Testis (tissue), 3 donors: Measurements from ENCODE around the gene CAMK2D. TPM values are rescaled to one million over a fixed set of nuclear protein-coding genes. Genes with fewer than 3 reads are reported as not detected.

Experiments
- DNase-seq: peaks from one replicate; pipeline ENCODE4 v3.0.0-alpha.2; 2019
- H3K27ac ChIP-seq, 2 donors: fragments of 200-600 bp; sonication (generic); one replicate each; pipeline ENCODE4 v1.5.1; 2019
- H3K27me3 ChIP-seq: fragments of 200-600 bp; sonication (generic); one replicate; pipeline ENCODE4 v1.5.1; 2019
- H3K36me3 ChIP-seq: fragments of 200-600 bp; sonication (generic); one replicate; pipeline ENCODE4 v1.5.1; 2017; ENCODE audit warnings: low read depth; ENCODE audit errors: missing control alignments
- H3K4me1 ChIP-seq: fragments of 200-600 bp; sonication (generic); one replicate; pipeline ENCODE4 v1.5.1; 2019
- H3K4me3 ChIP-seq, 2 donors: fragments of 200-600 bp; sonication (generic); one replicate each; pipeline ENCODE4 v1.5.1; 2017 to 2019
- H3K9me3 ChIP-seq: fragments of 200-600 bp; sonication (generic); one replicate; pipeline ENCODE4 v1.5.1; 2017
- CTCF ChIP-seq, 3 experiments: fragments of 450-650 bp in 2 of 3; fragments of 200-600 bp in 1 of 3; sonication (generic) in 1 of 3; IDR thresholded peaks; one replicate each; pipeline ENCODE4 v1.5.1; 2016 to 2019; ENCODE audit warnings: antibody characterized with exemption in 3 of 3, mild to moderate bottlenecking in 2 of 3, moderate library complexity in 1 of 3
- POLR2A ChIP-seq: fragments of 450-650 bp; IDR thresholded peaks from one replicate; pipeline ENCODE4 v1.6.1; 2017; ENCODE audit warnings: antibody characterized with exemption, mild to moderate bottlenecking, moderate library complexity
- WGBS, 2 donors: methylation state at CpG; one replicate each; pipeline ENCODE4 v1.1.5; 2018; 5-methylcytosine and 5-hydroxymethylcytosine counted together
- intact Hi-C: fragments of 100-400 bp; cut with DNase I; formaldehyde crosslinking; loops from one replicate; pipeline ENCODE4 v1.15.1; 2023; ENCODE audit warnings: low total_unique reads
- polyA plus RNA-seq: library from polyadenylated mRNA; stranded (reverse); fragments of 350-450 nt; fragmentation: Illumina TruSeq; extraction: RNeasy Lipid Tissue Mini Kit (QIAGEN cat#74804); gene quantifications from one replicate; pipeline ENCODE4 v1.2.3, GENCODE V29; 2014; ENCODE audit warnings: low read depth, low replicate concordance; ENCODE audit not compliant: insufficient read depth
- total RNA-seq, 2 donors: library from RNA; depleted of rRNA; stranded (reverse); fragments of >200 nt; gene quantifications; one replicate each; pipeline ENCODE4 v1.2.3, GENCODE V29; 2016

CAMK2D gene
- total and polyA plus RNA-seq, 3 donors from 2014 or later, result 31.2 to 88.1 (median 72.4) TPM

- Histone ChIP-seq H3K4me1 (no peaks in the 10 kb centered on the region), H3K36me3 (no peaks in the 10 kb centered on the region), H3K27ac (no peak overlapping the region), H3K9me3 (no peaks in the 10 kb centered on the region), H3K4me3 (no peak overlapping the region), H3K27me3 (no peaks in the 10 kb centered on the region)
- DNase-seq, result no peak
- intact Hi-C loops, result no loop called here
- TF ChIP-seq CTCF (IDR thresholded peaks at IDR 0.05) (no peak), POLR2A (no peak)
- 92 to 97% methylated on average over 5 of the region's 5 CpGs for WGBS, 2 donors
These were observed 201.6 kb downstream of the CAMK2D start for GRCh38 chr4:113559947-113560346.

- 89 to 94% methylated on average over 4 of the region's 4 CpGs for WGBS, 2 donors
- no peaks in the 10 kb centered on the region for H3K4me1 ChIP-seq
- no peaks in the 10 kb centered on the region for H3K27me3 ChIP-seq
- no peak overlapping the region for H3K27ac ChIP-seq
- no peaks in the 10 kb centered on the region for H3K9me3 ChIP-seq
- intact Hi-C loops, result no loop called here
- H3K4me3 ChIP-seq, result no peak overlapping the region
- DNase-seq, result no peak
- no peak for TF ChIP-seq CTCF (IDR thresholded peaks at IDR 0.05)
- no peak for TF ChIP-seq POLR2A
- no peaks in the 10 kb centered on the region for H3K36me3 ChIP-seq
These were observed 205.0 kb downstream of the CAMK2D start for GRCh38 chr4:113556382-113557134.

GRCh38 chr4:113555868-113556267 is 205.7 kb downstream of the CAMK2D start:
- TF ChIP-seq POLR2A, result no peak
- no peak for TF ChIP-seq CTCF (IDR thresholded peaks at IDR 0.05)
- Histone ChIP-seq H3K27ac (no peak overlapping the region), H3K4me1 (no peaks in the 10 kb centered on the region), H3K4me3 (no peak overlapping the region), H3K9me3 (no peaks in the 10 kb centered on the region), H3K36me3 (no peaks in the 10 kb centered on the region), H3K27me3 (no peaks in the 10 kb centered on the region)
- intact Hi-C loops, result no loop called here
- 77 to 82% methylated on average over 5 of the region's 5 CpGs for WGBS, 2 donors
- DNase-seq, result no peak

GRCh38 chr4:113553082-113553481 is 208.5 kb downstream of the CAMK2D start:
- no peaks in the 10 kb centered on the region for H3K36me3 ChIP-seq
- H3K27ac ChIP-seq, result no peak overlapping the region
- intact Hi-C loops, result no loop called here
- H3K4me1 ChIP-seq, result no peaks in the 10 kb centered on the region
- no peak overlapping the region for H3K4me3 ChIP-seq
- H3K27me3 ChIP-seq, result no peaks in the 10 kb centered on the region
- no peaks in the 10 kb centered on the region for H3K9me3 ChIP-seq
- no peak for TF ChIP-seq CTCF (IDR thresholded peaks at IDR 0.05)
- no peak for TF ChIP-seq POLR2A
- DNase-seq, result no peak
- 92 to 95% methylated on average over 3 of the region's 3 CpGs for WGBS, 2 donors

GRCh38 chr4:113550510-113550909 is 211.0 kb downstream of the CAMK2D start:
- Histone ChIP-seq H3K36me3 (no peaks in the 10 kb centered on the region), H3K4me1 (no peaks in the 10 kb centered on the region), H3K4me3 (no peak overlapping the region), H3K27me3 (no peaks in the 10 kb centered on the region), H3K9me3 (no peaks in the 10 kb centered on the region), H3K27ac (no peak overlapping the region)
- intact Hi-C loops, result no loop called here
- DNase-seq, result no peak
- TF ChIP-seq POLR2A (no peak), CTCF (IDR thresholded peaks at IDR 0.05) (no peak)
- WGBS, 2 donors, result 92 to 96% methylated on average over 2 of the region's 2 CpGs
